Duodenal mucosa (tissue), 2 donors: ENCODE data around the gene RRP1.

Experiments used
- H3K27ac ChIP-seq: one replicate; pipeline ENCODE4 v1.7.0; 2013; ENCODE audit warnings: low read depth, low read length
- H3K27me3 ChIP-seq, 2 donors: one replicate each; pipeline ENCODE4 v1.7.0; 2013; ENCODE audit warnings: low read length in 2 of 2, control low read depth in 1 of 2; ENCODE audit not compliant: insufficient read depth in 2 of 2, control insufficient read depth in 1 of 2
- H3K36me3 ChIP-seq, 2 donors: one replicate each; pipeline ENCODE4 v1.7.0; 2013; ENCODE audit warnings: low read length in 2 of 2, control low read depth in 1 of 2; ENCODE audit not compliant: insufficient read depth in 2 of 2, control insufficient read depth in 1 of 2
- H3K4me1 ChIP-seq, 2 donors: one replicate each; pipeline ENCODE4 v1.7.0; 2013; ENCODE audit warnings: low read length in 2 of 2, control low read depth in 1 of 2; ENCODE audit not compliant: insufficient read depth in 2 of 2, control insufficient read depth in 1 of 2
- H3K4me3 ChIP-seq, 2 donors: one replicate each; pipeline ENCODE4 v1.7.0; 2013; ENCODE audit warnings: low read length in 2 of 2, low read depth in 1 of 2
- H3K9ac ChIP-seq, 2 donors: one replicate each; pipeline ENCODE4 v1.7.0; 2013; ENCODE audit warnings: low read length in 2 of 2, low read depth in 1 of 2
- H3K9me3 ChIP-seq, 2 donors: one replicate each; pipeline ENCODE4 v1.7.0; 2013; ENCODE audit warnings: low read length in 2 of 2, control low read depth in 1 of 2; ENCODE audit not compliant: control insufficient read depth in 1 of 2

Gene RRP1

DNA sequence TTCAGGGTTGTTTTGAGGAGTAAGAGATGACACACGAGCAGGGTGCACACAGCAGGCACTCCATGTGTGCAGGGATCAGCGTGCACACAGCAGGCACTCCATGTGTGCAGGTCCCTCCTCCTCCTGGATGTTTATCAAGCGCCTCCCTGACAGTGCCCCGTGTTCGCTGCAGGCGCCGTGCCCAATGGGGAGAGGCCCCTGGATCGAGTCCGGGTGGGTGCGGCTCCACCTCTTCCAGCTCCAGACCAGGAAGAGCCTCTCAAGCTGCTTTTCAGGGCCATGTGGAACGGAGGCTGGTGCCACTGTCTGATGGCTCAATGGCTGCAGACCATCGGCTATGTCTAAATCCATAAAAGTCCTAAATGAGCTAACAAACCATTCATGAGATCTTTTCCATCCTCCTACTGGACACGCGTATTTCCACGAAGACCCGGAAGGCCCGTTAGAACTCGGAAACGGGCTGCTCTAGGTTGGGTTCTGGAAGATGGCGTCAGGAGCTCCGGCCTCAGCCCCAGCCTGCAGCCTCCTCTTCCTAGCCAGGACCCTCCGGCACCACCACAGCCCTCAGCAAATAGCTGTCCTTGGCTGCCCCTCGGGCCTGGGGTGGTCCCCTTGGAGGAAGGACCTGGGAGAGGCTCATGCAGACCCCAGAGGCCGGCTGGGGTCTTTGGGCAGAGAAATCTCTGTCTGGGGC lies 36.0 kb downstream of the RRP1 start:
- peaks cover 12 to 16% of the 10 kb centered on the region in 2 donors for H3K27me3 ChIP-seq
- no peaks in the 10 kb centered on the region for H3K9me3 ChIP-seq

DNA sequence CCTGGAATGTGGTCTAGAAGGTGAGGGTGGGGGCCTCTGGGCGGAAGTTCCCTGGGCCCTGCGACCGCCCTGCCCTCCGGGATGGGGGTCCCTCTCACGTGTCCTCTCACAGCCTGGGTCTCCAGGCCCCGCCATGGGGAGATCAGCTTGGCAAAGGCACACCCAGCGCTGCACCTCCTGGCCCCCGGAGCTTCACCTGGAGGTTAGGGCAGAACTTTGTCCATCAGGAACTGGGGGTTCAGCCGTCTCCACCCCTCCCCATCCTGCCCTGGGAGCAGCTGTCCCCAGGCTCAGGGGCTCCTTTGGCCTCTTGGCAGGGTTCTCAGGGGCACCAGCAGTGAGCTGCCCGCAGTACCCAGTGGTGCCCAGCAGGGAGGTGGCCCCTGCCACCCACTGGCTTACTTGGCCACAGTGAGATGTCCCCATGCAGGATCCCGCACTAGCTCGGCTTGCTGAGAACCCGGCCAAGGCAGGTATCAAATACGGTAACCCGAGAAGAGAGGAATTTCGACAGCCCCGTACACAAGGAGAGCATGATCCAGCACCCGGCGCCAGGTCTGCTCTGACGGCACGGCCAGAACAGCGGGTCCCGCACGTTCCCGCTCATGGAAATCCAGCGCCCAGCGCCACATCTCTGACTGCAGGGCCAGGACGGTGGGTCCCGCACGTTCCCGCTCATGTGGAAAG lies 36.7 kb downstream of the RRP1 start:
- H3K9me3 ChIP-seq, result no peaks in the 10 kb centered on the region
- H3K9ac ChIP-seq, result no peak overlapping the region
- H3K4me1 ChIP-seq, result no peaks in the 10 kb centered on the region
- no peak overlapping the region for H3K27ac ChIP-seq
- no peaks in the 10 kb centered on the region for H3K36me3 ChIP-seq
- peaks cover 12 to 16% of the 10 kb centered on the region in 2 donors for H3K27me3 ChIP-seq
- H3K4me3 ChIP-seq, result no peak overlapping the region

More for the DNA sequence above, 36.0 kb downstream of the RRP1 start:
- Histone ChIP-seq H3K9ac (no peak overlapping the region), H3K4me3 (no peak overlapping the region), H3K36me3 (no peaks in the 10 kb centered on the region), H3K27ac (no peak overlapping the region), H3K4me1 (no peaks in the 10 kb centered on the region)

DNA sequence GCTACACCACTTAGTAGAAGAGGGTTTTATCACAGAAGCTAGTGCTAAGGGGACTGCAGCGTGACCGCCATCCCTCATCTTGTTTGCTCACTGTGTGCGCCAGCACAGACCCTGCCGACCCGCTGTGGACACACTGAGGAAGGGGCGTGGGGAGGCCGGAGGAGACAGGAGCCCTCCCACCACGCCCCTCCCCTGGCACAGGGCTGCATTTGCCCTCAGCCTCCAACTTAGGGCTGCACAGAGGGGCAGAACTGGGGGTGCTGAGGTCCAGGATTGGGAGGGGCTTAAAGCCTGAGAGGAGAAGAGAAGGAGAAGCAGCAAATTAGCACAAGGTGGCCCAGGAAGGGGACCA lies 37.2 kb downstream of the RRP1 start:
- Histone ChIP-seq H3K27ac (no peak overlapping the region), H3K36me3 (no peaks in the 10 kb centered on the region), H3K9ac (no peak overlapping the region), H3K27me3 (peaks cover 12 to 16% of the 10 kb centered on the region in 2 donors), H3K4me3 (no peak overlapping the region), H3K9me3 (no peaks in the 10 kb centered on the region), H3K4me1 (peaks cover 0 to 3% of the 10 kb centered on the region in 2 donors)

DNA sequence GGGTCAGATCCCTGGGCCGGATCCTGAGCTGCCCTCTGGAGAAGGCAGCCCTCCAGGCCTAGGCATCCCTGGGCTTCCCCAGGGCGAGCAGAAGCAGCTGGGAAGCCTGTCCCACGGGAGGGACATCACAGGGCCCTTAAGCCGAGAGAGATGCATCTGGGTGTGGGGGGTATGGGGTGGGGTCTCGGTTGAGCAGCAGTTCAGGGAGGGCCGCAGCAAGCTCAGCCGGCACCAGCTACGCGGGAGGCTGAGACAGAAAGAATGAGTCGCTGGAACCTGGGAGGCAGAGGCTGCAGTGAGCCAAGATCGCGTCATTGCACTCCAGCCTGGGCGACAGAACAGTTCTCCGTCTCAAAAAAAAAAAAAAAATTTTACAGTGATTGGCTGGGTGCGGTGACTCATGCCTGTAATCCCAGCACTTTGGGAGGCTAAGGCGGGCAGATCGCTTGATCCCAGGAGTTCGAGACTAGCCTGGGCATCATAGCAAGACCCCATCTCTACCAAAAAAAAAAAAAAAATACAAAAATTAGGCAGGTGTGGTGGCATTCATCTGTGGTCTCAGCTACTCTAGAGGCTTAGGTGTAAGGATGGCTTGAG lies 37.7 kb downstream of the RRP1 start:
- H3K4me3 ChIP-seq, result no peak overlapping the region
- no peak overlapping the region for H3K9ac ChIP-seq
- no peak overlapping the region for H3K27ac ChIP-seq
- no peaks in the 10 kb centered on the region for H3K9me3 ChIP-seq
- peaks cover 12 to 18% of the 10 kb centered on the region in 2 donors for H3K27me3 ChIP-seq
- no peaks in the 10 kb centered on the region for H3K36me3 ChIP-seq
- H3K4me1 ChIP-seq, result peaks cover 0 to 4% of the 10 kb centered on the region in 2 donors

DNA sequence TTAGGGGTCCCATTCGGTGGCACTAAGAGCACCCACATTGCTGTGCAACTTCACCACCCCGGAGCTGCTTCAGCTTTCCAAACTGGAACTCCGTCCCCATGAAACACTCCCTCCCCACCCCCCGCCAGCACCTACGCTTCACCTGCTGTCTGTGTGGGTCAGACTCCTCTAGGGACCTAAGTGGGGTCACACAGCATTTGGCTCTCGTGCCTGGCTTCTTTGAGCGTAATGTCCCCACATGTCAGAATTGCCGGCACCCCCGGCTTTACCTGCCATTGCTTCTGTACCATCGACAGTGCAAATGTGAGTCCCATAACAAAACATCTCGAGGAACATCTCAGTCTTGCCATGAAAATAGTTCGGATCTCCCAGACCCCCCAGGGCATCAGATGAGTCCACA lies 39.8 kb downstream of the RRP1 start:
- Histone ChIP-seq H3K4me1 (peaks cover 0 to 4% of the 10 kb centered on the region in 2 donors), H3K27me3 (peaks cover 15 to 20% of the 10 kb centered on the region in 2 donors), H3K36me3 (no peaks in the 10 kb centered on the region), H3K4me3 (no peak overlapping the region), H3K9ac (no peak overlapping the region), H3K27ac (no peak overlapping the region), H3K9me3 (no peaks in the 10 kb centered on the region)

DNA sequence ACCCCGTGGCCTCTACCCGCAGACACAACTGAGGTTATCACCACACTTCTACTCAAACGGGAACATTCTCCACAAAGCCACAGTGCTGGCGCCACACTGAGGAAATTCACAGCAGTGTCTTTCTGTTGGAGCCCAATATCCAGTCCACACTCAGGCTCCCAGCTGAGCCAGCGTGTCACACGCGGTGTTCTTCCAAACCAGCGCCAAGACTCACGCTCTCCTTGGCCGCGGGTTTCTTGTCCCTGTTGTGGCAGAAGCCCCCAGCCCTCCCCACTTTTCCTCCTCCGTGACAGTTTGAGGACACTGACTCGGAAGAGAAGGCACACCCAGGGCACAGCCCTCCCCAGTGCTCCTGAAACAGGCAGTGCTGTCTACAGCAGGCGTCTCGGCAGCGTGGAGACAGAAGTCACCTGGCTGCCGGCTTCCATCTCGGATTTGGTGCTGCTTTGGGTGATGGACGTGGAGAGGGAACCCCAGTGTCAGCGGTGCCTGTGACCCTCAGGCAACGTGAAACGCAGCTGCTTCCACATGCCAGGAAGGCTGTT lies 40.3 kb downstream of the RRP1 start:
- Histone ChIP-seq H3K27ac (no peak overlapping the region), H3K4me1 (peaks cover 0 to 4% of the 10 kb centered on the region in 2 donors), H3K9me3 (no peaks in the 10 kb centered on the region), H3K9ac (no peak overlapping the region), H3K4me3 (no peak overlapping the region), H3K27me3 (peaks cover 15 to 20% of the 10 kb centered on the region in 2 donors), H3K36me3 (no peaks in the 10 kb centered on the region)

DNA sequence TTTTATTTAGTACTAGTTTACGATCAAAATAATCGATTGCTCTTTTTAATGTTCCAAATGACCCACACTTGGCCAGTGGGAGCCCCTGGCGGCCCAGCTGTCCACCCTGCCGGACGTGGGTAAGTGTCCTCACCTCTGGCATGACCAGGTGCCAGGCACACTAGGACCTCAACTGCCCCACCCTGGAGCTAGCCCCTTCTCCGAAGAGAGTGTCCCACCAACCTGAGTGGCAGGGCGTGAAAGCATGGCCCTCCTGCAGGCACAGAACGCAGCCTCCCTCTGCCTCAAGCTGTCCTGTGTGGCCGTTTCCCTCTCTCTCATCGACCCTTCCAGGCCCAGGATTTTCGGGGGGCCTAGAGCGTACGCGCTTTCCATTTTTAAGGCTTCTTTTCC lies 42.8 kb downstream of the RRP1 start:
- Histone ChIP-seq H3K27ac (no peak overlapping the region), H3K4me3 (no peak overlapping the region), H3K4me1 (peaks cover 0 to 4% of the 10 kb centered on the region in 2 donors), H3K27me3 (peaks cover 4 to 9% of the 10 kb centered on the region in 2 donors), H3K9me3 (no peaks in the 10 kb centered on the region), H3K9ac (no peak overlapping the region), H3K36me3 (no peaks in the 10 kb centered on the region)

DNA sequence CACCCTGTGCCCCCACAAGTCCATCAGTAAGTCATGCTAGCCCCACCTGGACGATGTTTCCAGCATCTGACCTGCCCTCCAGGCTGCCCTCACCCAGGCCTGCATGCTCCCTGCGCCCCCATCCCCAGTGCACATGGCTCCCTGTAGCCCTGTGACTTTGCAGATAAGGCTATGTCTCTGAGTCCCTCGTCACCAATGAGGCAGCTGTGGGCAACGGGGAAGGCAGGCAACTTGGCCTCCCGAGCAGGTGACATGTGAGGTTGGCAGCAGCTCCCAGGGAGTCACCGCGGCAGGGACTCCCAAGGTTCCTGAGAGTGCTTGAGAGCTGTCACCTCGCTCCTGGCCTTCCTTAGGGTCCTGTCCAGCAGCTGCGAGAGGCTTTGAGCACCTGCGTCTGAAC lies 43.3 kb downstream of the RRP1 start:
- Histone ChIP-seq H3K4me3 (no peak overlapping the region), H3K9ac (no peak overlapping the region), H3K4me1 (peaks cover 0 to 4% of the 10 kb centered on the region in 2 donors), H3K9me3 (no peaks in the 10 kb centered on the region), H3K27ac (no peak overlapping the region), H3K27me3 (peaks cover 4 to 9% of the 10 kb centered on the region in 2 donors), H3K36me3 (no peaks in the 10 kb centered on the region)

DNA sequence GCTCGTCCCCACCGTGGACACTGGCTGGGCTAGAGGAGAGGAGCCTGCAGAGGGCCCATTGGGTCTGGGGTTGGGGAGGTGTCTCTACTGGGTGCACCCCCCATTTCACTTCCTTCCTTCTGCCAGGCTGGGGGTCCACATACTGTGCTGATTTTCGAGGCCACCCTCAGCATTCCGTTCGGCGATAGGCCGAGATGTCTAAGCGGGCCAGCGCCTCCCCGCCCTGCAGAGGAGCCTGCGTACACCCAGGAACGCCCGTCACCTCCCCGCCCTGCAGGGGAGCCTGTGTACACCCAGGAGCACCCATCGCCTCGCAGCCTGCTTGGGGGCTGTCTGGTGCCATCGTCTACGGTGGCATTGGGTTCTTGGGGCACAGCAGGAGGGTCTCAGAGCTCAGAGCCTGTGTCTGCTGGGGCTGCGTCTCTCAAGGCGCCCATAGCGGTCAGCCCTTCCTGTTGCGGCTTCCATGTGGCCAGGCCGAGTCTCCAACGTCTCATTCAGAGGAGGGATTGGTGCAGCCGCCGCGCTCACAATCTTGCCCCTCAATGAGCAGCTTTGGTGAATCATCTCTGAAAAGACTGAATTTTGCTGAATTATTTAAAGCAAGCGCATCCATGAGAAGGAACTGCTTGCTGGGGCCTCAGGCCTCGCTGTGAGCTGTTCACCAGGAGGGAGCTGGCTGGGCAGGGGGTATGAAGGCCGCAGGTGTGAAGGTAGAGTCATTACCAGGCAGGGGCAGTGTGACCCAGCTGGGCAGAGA lies 44.9 kb downstream of the RRP1 start:
- Histone ChIP-seq H3K27me3 (peaks cover 4 to 9% of the 10 kb centered on the region in 2 donors), H3K9me3 (no peaks in the 10 kb centered on the region), H3K27ac (no peak overlapping the region)

More for the DNA sequence above, 44.9 kb downstream of the RRP1 start:
- no peaks in the 10 kb centered on the region for H3K36me3 ChIP-seq
- H3K4me1 ChIP-seq, result peaks cover 0 to 4% of the 10 kb centered on the region in 2 donors
- no peak overlapping the region for H3K4me3 ChIP-seq
- H3K9ac ChIP-seq, result no peak overlapping the region
